Parathyroid adenoma (tissue), 2 donors: ENCODE measurements around the gene EPDR1.

Experiments
- H2AFZ ChIP-seq: fragments of 300-600 bp; sonication (generic); one replicate; pipeline ENCODE4 v1.7.0; 2017; ENCODE audit warnings: antibody characterized with exemption, mild to moderate bottlenecking
- H3K27ac ChIP-seq: fragments of 300-600 bp; sonication (generic); one replicate; pipeline ENCODE4 v1.7.0; 2017
- H3K27me3 ChIP-seq: fragments of 300-600 bp; sonication (generic); one replicate; pipeline ENCODE4 v1.7.0; 2017; ENCODE audit warnings: low read length; ENCODE audit not compliant: control insufficient read depth, insufficient read depth
- H3K36me3 ChIP-seq: fragments of 300-600 bp; sonication (generic); one replicate; pipeline ENCODE4 v1.7.0; 2017; ENCODE audit warnings: low read length; ENCODE audit not compliant: control insufficient read depth, insufficient read depth
- H3K4me1 ChIP-seq: fragments of 300-600 bp; sonication (generic); one replicate; pipeline ENCODE4 v1.7.0; 2017; ENCODE audit warnings: control low read depth
- H3K4me2 ChIP-seq: fragments of 300-600 bp; sonication (generic); one replicate; pipeline ENCODE4 v1.7.0; 2017; ENCODE audit warnings: low read length
- H3K4me3 ChIP-seq: fragments of 300-600 bp; sonication (generic); one replicate; pipeline ENCODE4 v1.7.0; 2017; ENCODE audit warnings: low read depth, low read length
- H3K79me2 ChIP-seq: fragments of 300-600 bp; sonication (generic); one replicate; pipeline ENCODE4 v1.7.0; 2017; ENCODE audit warnings: control low read depth
- H3K9ac ChIP-seq: fragments of 300-600 bp; sonication (generic); one replicate; pipeline ENCODE4 v1.7.0; 2017; ENCODE audit warnings: mild to moderate bottlenecking
- H3K9me3 ChIP-seq: fragments of 300-600 bp; sonication (generic); one replicate; pipeline ENCODE4 v1.7.0; 2017; ENCODE audit warnings: low read length; ENCODE audit not compliant: control insufficient read depth
- TF ChIP-seq, protein P1 (sequence below): fragments of 300-600 bp; sonication (generic); IDR thresholded peaks from one replicate; pipeline ENCODE4 v1.7.0; 2017; ENCODE audit warnings: antibody characterized with exemption, mild to moderate bottlenecking
- donor health status: primary hyperparathyroidism.

Gene EPDR1

GRCh38 chr7:37925620-37926019 is 5.2 kb downstream of the EPDR1 start:
- Histone ChIP-seq H3K79me2 (no peaks in the 10 kb centered on the region), H3K4me3 (no peak overlapping the region), H2AFZ (no peak overlapping the region), H3K27me3 (no peaks in the 10 kb centered on the region), H3K9me3 (no peaks in the 10 kb centered on the region), H3K36me3 (no peaks in the 10 kb centered on the region), H3K9ac (no peak overlapping the region), H3K27ac (no peak overlapping the region), H3K4me1 (peaks cover 4% of the 10 kb centered on the region), H3K4me2 (no peak overlapping the region)
- TF ChIP-seq, protein P1, sequence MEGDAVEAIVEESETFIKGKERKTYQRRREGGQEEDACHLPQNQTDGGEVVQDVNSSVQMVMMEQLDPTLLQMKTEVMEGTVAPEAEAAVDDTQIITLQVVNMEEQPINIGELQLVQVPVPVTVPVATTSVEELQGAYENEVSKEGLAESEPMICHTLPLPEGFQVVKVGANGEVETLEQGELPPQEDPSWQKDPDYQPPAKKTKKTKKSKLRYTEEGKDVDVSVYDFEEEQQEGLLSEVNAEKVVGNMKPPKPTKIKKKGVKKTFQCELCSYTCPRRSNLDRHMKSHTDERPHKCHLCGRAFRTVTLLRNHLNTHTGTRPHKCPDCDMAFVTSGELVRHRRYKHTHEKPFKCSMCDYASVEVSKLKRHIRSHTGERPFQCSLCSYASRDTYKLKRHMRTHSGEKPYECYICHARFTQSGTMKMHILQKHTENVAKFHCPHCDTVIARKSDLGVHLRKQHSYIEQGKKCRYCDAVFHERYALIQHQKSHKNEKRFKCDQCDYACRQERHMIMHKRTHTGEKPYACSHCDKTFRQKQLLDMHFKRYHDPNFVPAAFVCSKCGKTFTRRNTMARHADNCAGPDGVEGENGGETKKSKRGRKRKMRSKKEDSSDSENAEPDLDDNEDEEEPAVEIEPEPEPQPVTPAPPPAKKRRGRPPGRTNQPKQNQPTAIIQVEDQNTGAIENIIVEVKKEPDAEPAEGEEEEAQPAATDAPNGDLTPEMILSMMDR, result no peak

DNA sequence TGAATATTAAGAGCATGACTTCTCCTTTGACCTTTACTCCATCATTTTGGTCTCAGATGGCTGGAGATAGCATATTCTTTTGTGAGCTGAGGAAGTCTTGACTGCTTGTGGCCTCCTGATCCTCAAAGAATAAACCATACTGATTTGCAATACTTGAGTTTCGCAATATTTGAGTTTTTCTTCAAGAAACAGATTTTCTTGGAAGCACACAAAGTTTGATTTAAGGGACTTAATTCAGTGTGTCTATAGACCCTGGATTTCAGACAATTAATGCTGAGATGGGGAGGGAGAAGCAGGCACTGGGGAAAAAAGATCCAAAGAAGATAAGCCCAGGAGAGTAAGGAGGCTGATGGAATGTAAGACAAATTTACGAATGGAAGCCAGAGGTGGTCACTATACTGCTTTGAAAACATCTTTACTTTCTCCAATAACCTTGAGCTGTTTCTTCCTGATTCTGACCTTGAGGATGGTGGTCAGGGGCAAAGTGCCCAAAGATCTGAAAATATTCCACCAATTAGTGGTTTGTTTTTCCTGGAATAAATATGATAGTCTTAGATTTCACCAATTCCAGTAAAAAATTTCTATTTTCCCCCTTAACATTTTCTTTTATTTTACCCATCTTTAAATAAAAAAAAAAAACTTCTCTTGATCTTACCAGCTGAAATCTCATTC is 7.5 kb downstream of the EPDR1 start:
- Histone ChIP-seq H3K79me2 (no peaks in the 10 kb centered on the region), H3K4me1 (peaks cover 4% of the 10 kb centered on the region), H3K27ac (no peak overlapping the region), H3K36me3 (no peaks in the 10 kb centered on the region), H3K4me2 (no peak overlapping the region), H3K27me3 (no peaks in the 10 kb centered on the region), H3K4me3 (no peak overlapping the region), H3K9ac (no peak overlapping the region), H3K9me3 (no peaks in the 10 kb centered on the region), H2AFZ (no peak overlapping the region)
- TF ChIP-seq, protein P1, result no peak

DNA sequence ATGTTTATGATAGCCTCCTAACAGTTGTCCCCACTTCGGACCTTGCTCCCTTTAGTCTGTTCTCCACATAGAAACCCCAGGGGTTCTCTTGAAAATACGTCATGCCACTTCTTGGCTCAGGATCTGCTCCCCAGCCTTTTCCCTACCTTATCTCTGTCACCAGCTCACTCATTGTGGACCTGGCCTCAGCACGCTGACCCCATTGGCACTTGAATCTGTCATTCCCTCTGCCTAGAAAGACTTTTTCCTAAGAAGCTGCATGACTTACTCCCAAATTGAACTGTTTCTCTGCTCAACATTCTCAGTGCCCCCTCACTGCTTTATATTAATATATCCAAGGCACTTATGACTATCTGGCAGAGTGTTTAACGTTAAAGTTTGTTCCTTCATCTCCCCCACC is 8.4 kb downstream of the EPDR1 start:
- H3K4me1 ChIP-seq, result peaks cover 4% of the 10 kb centered on the region
- no peaks in the 10 kb centered on the region for H3K36me3 ChIP-seq
- no peaks in the 10 kb centered on the region for H3K9me3 ChIP-seq
- no peaks in the 10 kb centered on the region for H3K79me2 ChIP-seq
- H3K4me3 ChIP-seq, result no peak overlapping the region
- no peak overlapping the region for H3K9ac ChIP-seq
- no peak overlapping the region for H3K4me2 ChIP-seq
- TF ChIP-seq, protein P1, result no peak
- no peaks in the 10 kb centered on the region for H3K27me3 ChIP-seq
- H3K27ac ChIP-seq, result no peak overlapping the region
- no peak overlapping the region for H2AFZ ChIP-seq

DNA sequence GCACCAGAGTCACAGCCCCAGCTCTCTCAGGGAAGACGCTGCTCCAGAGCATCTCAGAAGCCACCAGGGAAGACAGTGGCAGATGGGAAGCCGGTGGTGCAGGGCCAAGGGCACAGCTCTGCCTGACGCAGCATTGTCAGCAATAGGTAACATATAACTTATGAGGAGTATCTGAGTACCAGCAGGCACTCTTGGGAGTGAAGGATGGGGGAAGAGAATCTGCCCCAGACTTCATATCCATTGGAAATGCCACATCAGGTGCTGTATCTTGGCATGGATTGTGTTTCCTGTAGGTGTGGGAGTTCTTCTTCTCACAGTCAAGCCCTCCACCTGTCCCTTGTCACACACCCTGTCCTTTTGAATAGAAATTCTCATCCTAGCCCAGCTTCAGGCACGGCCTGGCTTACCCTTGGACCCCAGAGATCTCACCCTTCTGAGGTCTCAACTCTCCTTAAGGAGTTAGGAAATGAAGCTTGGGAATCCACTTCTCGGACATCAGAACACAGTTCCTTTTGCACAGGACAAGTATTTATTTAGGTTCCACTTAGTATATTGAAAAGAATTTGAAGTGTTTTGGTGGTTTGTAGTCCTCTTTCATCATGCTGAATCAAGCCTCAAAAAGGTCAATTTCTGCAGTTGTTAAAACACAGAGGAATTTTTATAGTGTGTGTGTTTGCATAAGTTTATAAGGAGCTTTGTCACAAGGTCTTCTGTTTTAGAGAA is 9.9 kb downstream of the EPDR1 start:
- no peak overlapping the region for H2AFZ ChIP-seq
- H3K9ac ChIP-seq, result no peak overlapping the region
- H3K27ac ChIP-seq, result no peak overlapping the region
- H3K79me2 ChIP-seq, result no peaks in the 10 kb centered on the region
- TF ChIP-seq, protein P1, result no peak
- H3K36me3 ChIP-seq, result no peaks in the 10 kb centered on the region
- no peak overlapping the region for H3K4me3 ChIP-seq
- no peaks in the 10 kb centered on the region for H3K27me3 ChIP-seq
- H3K9me3 ChIP-seq, result no peaks in the 10 kb centered on the region
- H3K4me2 ChIP-seq, result no peak overlapping the region
- peaks cover 4% of the 10 kb centered on the region for H3K4me1 ChIP-seq
